Choroid plexus epithelial cell (primary cell): ENCODE data around the gene GRIK2.

Experiments used
- DNase-seq: peaks from one replicate; pipeline ENCODE4 v3.0.0-alpha.2; 2010; ENCODE audit warnings: low read depth
- H3K4me3 ChIP-seq: 2 replicates; pipeline ENCODE4 v1.5.1; 2011; ENCODE audit warnings: low read depth, mild to moderate bottlenecking, control low read depth, low read length, moderate library complexity
- CTCF ChIP-seq: conservative IDR thresholded peaks from 2 replicates; pipeline ENCODE4 v1.5.1; 2011; ENCODE audit warnings: low read depth, mild to moderate bottlenecking, control low read depth, inconsistent platforms, low read length, moderate library complexity

The GRIK2 gene

GRCh38 chr6:102028176-102028575, 634.7 kb downstream of the GRIK2 start:
- DNase-seq, result no peak
- H3K4me3 ChIP-seq, result no peak overlapping the region
- TF ChIP-seq CTCF, result no peak

GRCh38 chr6:102038964-102039363, 645.5 kb downstream of the GRIK2 start:
- no peak for DNase-seq
- H3K4me3 ChIP-seq, result no peak overlapping the region
- TF ChIP-seq CTCF, result no peak

- no peak overlapping the region for H3K4me3 ChIP-seq
- no peak for TF ChIP-seq CTCF
- DNase-seq, result no peak
Measured at GRCh38 chr6:102039441-102039840, 645.9 kb downstream of the GRIK2 start.

- DNase-seq, result no peak
- TF ChIP-seq CTCF, result no peak
- H3K4me3 ChIP-seq, result no peak overlapping the region
Measured at GRCh38 chr6:102051001-102051400, 657.5 kb downstream of the GRIK2 start.

- H3K4me3 ChIP-seq, result no peak overlapping the region
- TF ChIP-seq CTCF, result no peak
- no peak for DNase-seq
Measured at GRCh38 chr6:102051720-102052119, 658.2 kb downstream of the GRIK2 start.

GRCh38 chr6:102064142-102064541, 670.6 kb downstream of the GRIK2 start:
- no peak overlapping the region for H3K4me3 ChIP-seq
- no peak for TF ChIP-seq CTCF
- DNase-seq, result no peak

- TF ChIP-seq CTCF, result no peak
- no peak for DNase-seq
- H3K4me3 ChIP-seq, result no peak overlapping the region
Measured at GRCh38 chr6:102066301-102066700, 672.8 kb downstream of the GRIK2 start.
